OCI-LY3 (cell line): ENCODE results near the gene PEAK1.
A peak's percentile ranks its signal among the peaks of the same experiment; 100 is the strongest.

Experiments used
- H2AFZ ChIP-seq: fragments of 200-600, 300-600 bp; shearing (Covaris generic); 2 replicates; pipeline ENCODE4 v1.6.0; 2014; ENCODE audit warnings: antibody characterized with exemption, low read depth, low read length
- H3K27ac ChIP-seq: fragments of 200-600, 300-600 bp; sonication (generic); 2 replicates; pipeline ENCODE4 v1.5.1; 2014; ENCODE audit warnings: mild to moderate bottlenecking, low read length, moderate library complexity, mixed read lengths
- H3K27me3 ChIP-seq: fragments of 200-600, 300-600 bp; sonication (generic); 2 replicates; pipeline ENCODE4 v1.6.1; 2014; ENCODE audit warnings: low read depth, low read length, mixed read lengths
- H3K36me3 ChIP-seq: fragments of 200-600, 300-600 bp; sonication (generic); replicated peaks from 2 replicates; pipeline ENCODE3; 2014; ENCODE audit warnings: low read depth, low read length, mixed read lengths
- H3K4me1 ChIP-seq: fragments of 300-600, 200-600 bp; sonication (generic); 2 replicates; pipeline ENCODE4 v1.6.1; 2014; ENCODE audit warnings: low read length, mixed read lengths
- H3K4me2 ChIP-seq: fragments of 200-600, 300-600 bp; sonication (generic); 2 replicates; pipeline ENCODE4 v1.6.1; 2014; ENCODE audit warnings: low read length, mixed read lengths
- H3K4me3 ChIP-seq: fragments of 300-600, 200-600 bp; sonication (generic); 2 replicates; pipeline ENCODE4 v1.5.1; 2014; ENCODE audit warnings: antibody characterized with exemption, mild to moderate bottlenecking, low read length, moderate library complexity
- H3K79me2 ChIP-seq: fragments of 300-600, 200-600 bp; shearing (Covaris generic); 2 replicates; pipeline ENCODE4 v1.6.1; 2014; ENCODE audit warnings: mild to moderate bottlenecking, low read length, mixed read lengths
- H3K9ac ChIP-seq: fragments of 300-600, 200-600 bp; shearing (Covaris generic); 2 replicates; pipeline ENCODE4 v1.6.0; 2014; ENCODE audit warnings: mild to moderate bottlenecking, low read length, moderate library complexity
- H3K9me3 ChIP-seq: fragments of 200-600, 300-600 bp; shearing (Covaris generic); 2 replicates; pipeline ENCODE4 v1.6.1; 2014; ENCODE audit warnings: low read length, mixed read lengths; ENCODE audit not compliant: insufficient read depth
- H4K20me1 ChIP-seq: fragments of 200-600, 300-600 bp; sonication (generic); 2 replicates; pipeline ENCODE4 v1.6.1; 2016; ENCODE audit warnings: low read length, mixed read lengths; ENCODE audit not compliant: insufficient read depth
- EZH2phosphoT487 ChIP-seq: fragments of 200-600 bp; shearing (Covaris generic); IDR thresholded peaks from 2 replicates; pipeline ENCODE4 v1.6.1; 2018; ENCODE audit warnings: antibody characterized with exemption, mixed run types, low read depth
- TF ChIP-seq, protein P1 (sequence below): fragments of 200-600, 300-600 bp; sonication (generic); IDR thresholded peaks from 2 replicates; pipeline ENCODE4 v1.5.1; 2014; ENCODE audit warnings: antibody characterized with exemption, low read length, low read depth

Gene PEAK1

GRCh38 chr15:77195586-77195985 is 224.3 kb downstream of the PEAK1 start:
- Histone ChIP-seq H3K9me3 (no peaks in the 10 kb centered on the region), H3K4me3 (no peak overlapping the region), H2AFZ (no peak overlapping the region), H3K36me3 (peaks cover 14% of the 10 kb centered on the region), H3K27ac (no peak overlapping the region), H3K4me2 (no peak overlapping the region), H3K27me3 (no peaks in the 10 kb centered on the region), H3K79me2 (no peaks in the 10 kb centered on the region), H3K9ac (no peak overlapping the region), H3K4me1 (peaks cover 6% of the 10 kb centered on the region; the same call in 1 of the 2 replicates), H4K20me1 (no peaks in the 10 kb centered on the region)
- TF ChIP-seq, protein P1, sequence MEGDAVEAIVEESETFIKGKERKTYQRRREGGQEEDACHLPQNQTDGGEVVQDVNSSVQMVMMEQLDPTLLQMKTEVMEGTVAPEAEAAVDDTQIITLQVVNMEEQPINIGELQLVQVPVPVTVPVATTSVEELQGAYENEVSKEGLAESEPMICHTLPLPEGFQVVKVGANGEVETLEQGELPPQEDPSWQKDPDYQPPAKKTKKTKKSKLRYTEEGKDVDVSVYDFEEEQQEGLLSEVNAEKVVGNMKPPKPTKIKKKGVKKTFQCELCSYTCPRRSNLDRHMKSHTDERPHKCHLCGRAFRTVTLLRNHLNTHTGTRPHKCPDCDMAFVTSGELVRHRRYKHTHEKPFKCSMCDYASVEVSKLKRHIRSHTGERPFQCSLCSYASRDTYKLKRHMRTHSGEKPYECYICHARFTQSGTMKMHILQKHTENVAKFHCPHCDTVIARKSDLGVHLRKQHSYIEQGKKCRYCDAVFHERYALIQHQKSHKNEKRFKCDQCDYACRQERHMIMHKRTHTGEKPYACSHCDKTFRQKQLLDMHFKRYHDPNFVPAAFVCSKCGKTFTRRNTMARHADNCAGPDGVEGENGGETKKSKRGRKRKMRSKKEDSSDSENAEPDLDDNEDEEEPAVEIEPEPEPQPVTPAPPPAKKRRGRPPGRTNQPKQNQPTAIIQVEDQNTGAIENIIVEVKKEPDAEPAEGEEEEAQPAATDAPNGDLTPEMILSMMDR = no peak
- no peak for TF ChIP-seq EZH2phosphoT487

DNA sequence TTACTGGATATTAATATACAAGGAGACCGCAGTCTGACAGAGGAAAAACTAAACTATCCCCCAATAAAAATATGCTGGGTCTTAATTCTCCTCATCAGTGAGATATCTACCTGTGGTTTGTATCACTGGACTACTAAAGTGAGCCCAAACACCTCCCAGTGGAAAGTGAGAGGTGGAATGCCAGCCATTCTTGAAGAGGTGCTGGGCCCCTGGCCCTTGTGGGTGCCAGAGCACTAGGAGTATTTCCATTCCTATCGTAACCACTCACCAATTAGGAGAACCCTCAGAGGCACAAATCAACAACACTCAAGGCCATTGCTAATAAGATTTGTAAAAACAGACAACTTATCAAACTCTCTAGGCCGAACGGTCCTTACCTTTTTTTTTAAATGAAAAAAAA is 227.5 kb downstream of the PEAK1 start:
- no peak overlapping the region for H3K27ac ChIP-seq
- no peaks in the 10 kb centered on the region for H4K20me1 ChIP-seq
- peaks cover 31% of the 10 kb centered on the region for H3K4me1 ChIP-seq
- no peak overlapping the region for H3K9ac ChIP-seq
- H3K9me3 ChIP-seq = no peaks in the 10 kb centered on the region
- no peak overlapping the region for H2AFZ ChIP-seq
- no peaks in the 10 kb centered on the region for H3K27me3 ChIP-seq
- no peaks in the 10 kb centered on the region for H3K36me3 ChIP-seq
- H3K4me2 ChIP-seq = no peak overlapping the region
- no peak overlapping the region for H3K4me3 ChIP-seq
- H3K79me2 ChIP-seq = 0 out of 2 replicates have a peak, but pooled peaks cover 1% of the 10 kb centered on the region
- TF ChIP-seq, protein P1 = no peak
- TF ChIP-seq EZH2phosphoT487 = no peak

- no peak overlapping the region for H3K27ac ChIP-seq
- no peak overlapping the region for H3K4me3 ChIP-seq
Observed at GRCh38 chr15:77191230-77191834, 228.6 kb downstream of the PEAK1 start.

GRCh38 chr15:77187751-77188464 is 232.0 kb downstream of the PEAK1 start:
- Histone ChIP-seq H3K79me2 (0 out of 2 replicates have a peak, but pooled peaks cover 3% of the 10 kb centered on the region), H3K27ac (peak overlapping the region; percentile 65), H3K9me3 (no peaks in the 10 kb centered on the region), H2AFZ (no peak overlapping the region), H3K4me1 (peaks cover 71% of the 10 kb centered on the region), H3K4me3 (peak overlapping the region; percentile 41), H3K27me3 (no peaks in the 10 kb centered on the region), H3K36me3 (no peaks in the 10 kb centered on the region), H3K9ac (peak overlapping the region; percentile 38; the same call in 1 of the 2 replicates), H3K4me2 (peak overlapping the region; percentile 77), H4K20me1 (no peaks in the 10 kb centered on the region)
- TF ChIP-seq, protein P1 = no peak
- TF ChIP-seq EZH2phosphoT487 = no peak

More at GRCh38 chr15:77191230-77191834, 228.6 kb downstream of the PEAK1 start:
- Histone ChIP-seq H2AFZ (no peak overlapping the region), H3K4me1 (peaks cover 42% of the 10 kb centered on the region), H3K9me3 (no peaks in the 10 kb centered on the region), H3K9ac (no peak overlapping the region), H3K4me2 (no peak overlapping the region), H4K20me1 (no peaks in the 10 kb centered on the region), H3K27me3 (no peaks in the 10 kb centered on the region), H3K36me3 (no peaks in the 10 kb centered on the region), H3K79me2 (0 out of 2 replicates have a peak, but pooled peaks cover 3% of the 10 kb centered on the region)
- TF ChIP-seq EZH2phosphoT487 = no peak
- TF ChIP-seq, protein P1 = no peak
